WTC11 (cell line): ENCODE data around the gene TIMM10B. TPM values are rescaled to one million over a fixed set of nuclear protein-coding genes. Genes with fewer than 3 reads are reported as not detected.

Experiments used
- ATAC-seq: fragments of 200-7000 bp; cut with Tn5 transposase; 2 replicates; pipeline ENCODE4 v1.10.0; 2021; ENCODE audit warnings: mild to moderate bottlenecking, moderate library complexity
- CTCF ChIA-PET: fragments of 300-600 bp; sonication (Branson Sonifier 250); formaldehyde crosslinking; loops from one replicate; lab custom pipeline; 2021; ENCODE audit warnings: antibody characterized with exemption; lab: Charles Lee
- POLR2A ChIA-PET: fragments of 350-600 bp; sonication (Branson Sonifier 250); formaldehyde crosslinking; loops from one replicate; lab custom pipeline; 2021; ENCODE audit warnings: antibody characterized with exemption; lab: Charles Lee
- DNase-seq: peaks from one replicate; pipeline ENCODE4 v3.0.0; 2021; ENCODE audit warnings: low spot score
- H3K27ac Mint-ChIP-seq: 2 replicates; pipeline ENCODE4 v1.8.0; 2021; ENCODE audit warnings: mixed read lengths
- H3K27me3 Mint-ChIP-seq: 2 replicates; pipeline ENCODE4 v1.8.0; 2021; ENCODE audit warnings: low read depth, mild to moderate bottlenecking, moderate library complexity, mixed read lengths
- H3K36me3 Mint-ChIP-seq: 2 replicates; pipeline ENCODE4 v1.8.0; 2021; ENCODE audit warnings: mixed read lengths
- H3K4me1 Mint-ChIP-seq: 2 replicates; pipeline ENCODE4 v1.8.0; 2022; ENCODE audit warnings: mixed read lengths
- H3K4me3 Mint-ChIP-seq: 2 replicates; pipeline ENCODE4 v1.8.0; 2021; ENCODE audit warnings: mild to moderate bottlenecking, moderate library complexity, mixed read lengths
- H3K9me3 Mint-ChIP-seq: 2 replicates; pipeline ENCODE4 v1.8.0; 2021; ENCODE audit warnings: mixed read lengths
- AR ChIP-seq: fragments of 250-450 bp; sonication (Bioruptor Pico); IDR thresholded peaks from 2 replicates; pipeline ENCODE4 v1.9.0; 2021; ENCODE audit warnings: mild to moderate bottlenecking
- ATF2 ChIP-seq: sonication (generic); formaldehyde crosslinking; IDR thresholded peaks from 2 replicates; pipeline ENCODE4 v1.8.1; 2022; ENCODE audit warnings: low read depth, missing genetic modification reagents, borderline replicate concordance
- ATF6 ChIP-seq: sonication (generic); formaldehyde crosslinking; IDR thresholded peaks from 2 replicates; pipeline ENCODE4 v1.8.1; 2023; ENCODE audit warnings: mild to moderate bottlenecking, missing genetic modification reagents
- CDX4 ChIP-seq: fragments of 250-450 bp; sonication (Bioruptor Pico); IDR thresholded peaks from 2 replicates; pipeline ENCODE4 v1.9.0; 2021; ENCODE audit warnings: moderate library complexity, mild to moderate bottlenecking, inconsistent platforms, borderline replicate concordance
- E2F4 ChIP-seq: sonication (generic); formaldehyde crosslinking; IDR thresholded peaks from 2 replicates; pipeline ENCODE4 v1.8.1; 2022; ENCODE audit warnings: low read depth, mild to moderate bottlenecking, moderate library complexity, missing genetic modification reagents, borderline replicate concordance
- E2F5 ChIP-seq: sonication (generic); formaldehyde crosslinking; IDR thresholded peaks from 2 replicates; pipeline ENCODE4 v1.8.1; 2022; ENCODE audit warnings: mild to moderate bottlenecking, moderate library complexity, missing genetic modification reagents
- EMX1 ChIP-seq: fragments of 250-450 bp; sonication (Bioruptor Pico); IDR thresholded peaks from 2 replicates; pipeline ENCODE4 v1.8.0; 2021; ENCODE audit warnings: mild to moderate bottlenecking
- ESRRA ChIP-seq: sonication (generic); formaldehyde crosslinking; IDR thresholded peaks from 2 replicates; pipeline ENCODE4 v1.8.1; 2022; ENCODE audit warnings: mild to moderate bottlenecking, missing genetic modification reagents, borderline replicate concordance
- FOXP1 ChIP-seq: sonication (generic); formaldehyde crosslinking; IDR thresholded peaks from 2 replicates; pipeline ENCODE4 v1.8.0; 2022; ENCODE audit warnings: missing genetic modification reagents, mild to moderate bottlenecking, moderate library complexity, borderline replicate concordance
- IRF1 ChIP-seq: sonication (generic); formaldehyde crosslinking; IDR thresholded peaks from 2 replicates; pipeline ENCODE4 v1.8.0; 2023; ENCODE audit warnings: missing genetic modification reagents
- KAT7 ChIP-seq: sonication (generic); formaldehyde crosslinking; IDR thresholded peaks from 2 replicates; pipeline ENCODE4 v1.8.1; 2023; ENCODE audit warnings: missing genetic modification reagents, mild to moderate bottlenecking, borderline replicate concordance
- NFE2L1 ChIP-seq: sonication (generic); formaldehyde crosslinking; IDR thresholded peaks from 2 replicates; pipeline ENCODE4 v1.8.1; 2023; ENCODE audit warnings: missing genetic modification reagents
- SMAD3 ChIP-seq: sonication (generic); formaldehyde crosslinking; IDR thresholded peaks from 2 replicates; pipeline ENCODE4 v1.8.0; 2022; ENCODE audit warnings: missing genetic modification reagents, mild to moderate bottlenecking, borderline replicate concordance
- ZBTB21 ChIP-seq: sonication (generic); formaldehyde crosslinking; IDR thresholded peaks from 2 replicates; pipeline ENCODE4 v1.8.1; 2023; ENCODE audit warnings: mild to moderate bottlenecking, missing genetic modification reagents, borderline replicate concordance
- ZBTB43 ChIP-seq: sonication (generic); formaldehyde crosslinking; IDR thresholded peaks from 2 replicates; pipeline ENCODE4 v1.8.1; 2023; ENCODE audit warnings: mild to moderate bottlenecking, missing genetic modification reagents
- ZMAT4 ChIP-seq: fragments of 250-450 bp; sonication (Bioruptor Pico); IDR thresholded peaks from 2 replicates; pipeline ENCODE4 v1.9.0; 2021; ENCODE audit warnings: mild to moderate bottlenecking
- total RNA-seq: library from RNA; stranded (reverse); gene quantifications from 3 replicates; pipeline ENCODE4 v1.2.3, GENCODE V29; 2021

The TIMM10B gene
- total RNA-seq, 1 experiment from 2014 or later = 35.8 TPM

- ChIA-PET POLR2A (interaction anchor here (1.0 to 1.7 kb wide), 3 partner anchors 11 to 129 kb away, joined by 3 to 15 read pairs (median 7); partner anchors contain the start of gene TAF10), CTCF (interaction anchor here (1.4 to 2.4 kb wide), 2 partner anchors 91 to 104 kb away, joined by 3 to 19 read pairs; no protein-coding TSS in a partner anchor)
- H3K9me3 Mint-ChIP-seq = no peaks in the 10 kb centered on the region
- peaks cover 35% of the 10 kb centered on the region for H3K36me3 Mint-ChIP-seq
- TF ChIP-seq FOXP1 (CRISPR knock-in tag) (no peak), ESRRA (CRISPR knock-in tag) (no peak), ZBTB21 (CRISPR knock-in tag) (no peak), AR (CRISPR knock-in tag) (no peak), SMAD3 (CRISPR knock-in tag) (no peak), E2F5 (CRISPR knock-in tag) (no peak), ZMAT4 (CRISPR knock-in tag) (no peak), NFE2L1 (CRISPR knock-in tag) (no peak), KAT7 (no peak), EMX1 (CRISPR knock-in tag) (no peak), ATF2 (CRISPR knock-in tag) (no peak), E2F4 (CRISPR knock-in tag) (no peak), IRF1 (no peak), CDX4 (CRISPR knock-in tag) (no peak)
- H3K4me3 Mint-ChIP-seq = peak overlapping the region; percentile 98
- ATAC-seq (no peak), DNase-seq (no peak)
- peak overlapping the region; percentile 30 for H3K27ac Mint-ChIP-seq
- no peaks in the 10 kb centered on the region for H3K27me3 Mint-ChIP-seq
- H3K4me1 Mint-ChIP-seq = peaks cover 18% of the 10 kb centered on the region
Observed at GRCh38 chr11:6482441-6482840, 1.1 kb downstream of the TIMM10B start.

- DNase-seq = no peak
- peak overlapping the region; percentile 30 for H3K27ac Mint-ChIP-seq
- H3K4me1 Mint-ChIP-seq = peaks cover 18% of the 10 kb centered on the region
- peaks cover 31% of the 10 kb centered on the region for H3K36me3 Mint-ChIP-seq
- H3K4me3 Mint-ChIP-seq = peak overlapping the region; percentile 98
- no peak for ATAC-seq
- ChIA-PET CTCF (interaction anchor here (0.7 to 2.4 kb wide), 3 partner anchors 92 to 120 kb away, joined by 3 to 19 read pairs (median 3); partner anchors contain the start of gene RRP8), POLR2A (no interaction called here)
- H3K9me3 Mint-ChIP-seq = no peaks in the 10 kb centered on the region
- TF ChIP-seq ZBTB43 (CRISPR knock-in tag) (no peak), ATF6 (no peak)
- no peaks in the 10 kb centered on the region for H3K27me3 Mint-ChIP-seq
Observed at GRCh38 chr11:6483015-6483414, 1.7 kb downstream of the TIMM10B start.
